HG02973 (cell line): ENCODE measurements around the gene GRID1.

Experiments
- ATAC-seq: cut with Tn5 transposase; IDR thresholded peaks from one replicate; pipeline ENCODE4 v1.9.1; 2021; ENCODE audit warnings: moderate library complexity; ENCODE audit not compliant: unreplicated experiment

GRID1 gene

DNA sequence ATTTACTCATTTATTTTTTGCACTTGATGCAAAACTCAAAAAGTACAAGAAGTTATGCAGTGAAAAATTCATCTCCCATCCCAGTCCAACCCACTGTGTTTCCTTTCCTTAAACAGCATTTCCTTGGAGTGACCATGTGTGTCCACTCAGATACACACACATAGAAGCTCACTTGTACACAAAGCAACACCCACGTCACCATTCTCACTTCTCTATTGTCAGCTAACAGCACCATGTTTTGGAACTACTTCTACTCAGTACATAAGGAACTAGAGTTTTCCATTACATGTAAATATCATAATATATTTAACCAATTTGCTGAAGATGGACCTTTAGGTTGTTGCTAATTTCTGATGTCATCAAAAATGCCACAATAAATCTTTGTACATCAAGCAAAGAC is 167.6 kb downstream of the GRID1 start:
- ATAC-seq: no peak

DNA sequence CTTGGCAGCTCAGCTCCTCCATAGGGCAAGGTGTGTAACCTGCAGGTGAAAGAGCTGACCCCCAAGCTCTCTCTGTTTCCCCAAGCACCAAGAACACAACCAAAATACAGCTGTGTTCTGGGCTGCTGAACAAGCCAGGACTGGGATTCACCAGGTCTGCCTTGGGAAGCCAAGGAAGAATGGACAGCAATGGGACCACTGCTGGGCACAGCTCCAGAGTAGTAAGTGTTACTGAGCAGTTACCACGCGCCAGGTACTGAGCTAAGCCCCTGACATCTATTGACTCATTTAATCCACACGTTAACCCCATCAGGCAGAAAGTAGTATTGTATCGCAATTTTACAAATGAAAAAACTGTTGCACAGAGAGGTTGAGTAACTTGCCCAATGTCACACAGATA is 168.3 kb downstream of the GRID1 start:
- ATAC-seq: no peak

- no peak for ATAC-seq
These were observed 169.3 kb downstream of the GRID1 start for GRCh38 chr10:86197166-86197790.

GRCh38 chr10:86195521-86196157 is 171.0 kb downstream of the GRID1 start:
- ATAC-seq: no peak

DNA sequence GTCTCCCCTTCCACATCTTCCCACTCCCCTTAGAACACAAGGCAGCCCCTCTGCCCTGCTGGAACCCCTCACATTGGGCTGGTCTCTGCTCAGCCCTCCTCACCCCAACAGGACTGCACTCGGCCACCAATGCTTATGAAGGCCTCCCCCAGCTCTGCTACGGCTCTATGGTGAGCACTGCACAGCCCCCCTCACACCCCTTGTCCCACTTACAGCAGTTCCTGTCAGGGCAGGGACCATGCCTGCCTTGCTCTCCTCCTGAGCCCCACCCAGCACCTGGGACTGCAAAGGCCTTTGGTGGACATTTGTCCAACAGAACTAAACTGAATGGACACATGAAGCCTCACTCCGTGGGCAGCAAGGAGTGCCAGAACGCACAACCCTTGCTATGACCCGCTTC is 171.9 kb downstream of the GRID1 start:
- no peak for ATAC-seq

DNA sequence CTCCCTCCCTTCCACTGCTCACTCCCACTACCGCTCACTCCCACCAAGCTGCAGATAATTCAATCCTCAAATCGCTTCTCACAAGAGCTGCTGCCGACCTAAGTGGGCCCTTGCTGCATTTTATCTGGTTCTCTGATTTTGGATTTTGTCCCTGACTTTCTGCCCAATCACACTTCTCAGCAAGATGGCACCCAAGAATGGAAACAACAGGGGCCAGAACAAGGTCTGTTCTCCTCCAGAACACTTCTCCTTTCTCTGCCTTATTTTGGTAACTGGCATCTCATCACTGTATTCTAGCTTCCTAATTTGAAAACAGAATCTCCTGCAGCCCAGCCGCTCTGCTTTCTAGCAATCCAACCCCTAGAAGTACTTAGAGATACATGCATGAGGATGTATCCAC is 172.8 kb downstream of the GRID1 start:
- ATAC-seq: no peak

DNA sequence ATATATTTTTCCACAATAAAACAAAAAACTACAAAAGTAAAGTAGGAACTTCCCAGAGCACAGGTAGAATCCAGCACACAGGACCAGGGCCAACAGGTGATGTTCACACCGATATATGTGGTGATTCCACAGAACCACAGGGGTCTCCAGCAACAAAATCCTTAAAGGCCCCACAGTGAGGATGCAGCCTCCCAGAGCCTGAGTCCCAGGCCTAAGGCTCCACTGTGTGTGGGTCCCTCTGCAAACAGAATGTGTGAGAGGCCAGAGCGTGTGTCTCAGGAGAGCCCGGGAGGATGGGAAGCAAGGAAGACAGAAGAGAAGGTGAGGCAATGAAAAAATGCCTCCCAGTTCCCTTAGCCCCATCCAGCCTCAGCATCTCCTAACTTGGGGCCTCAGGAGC is 173.9 kb downstream of the GRID1 start:
- no peak for ATAC-seq

DNA sequence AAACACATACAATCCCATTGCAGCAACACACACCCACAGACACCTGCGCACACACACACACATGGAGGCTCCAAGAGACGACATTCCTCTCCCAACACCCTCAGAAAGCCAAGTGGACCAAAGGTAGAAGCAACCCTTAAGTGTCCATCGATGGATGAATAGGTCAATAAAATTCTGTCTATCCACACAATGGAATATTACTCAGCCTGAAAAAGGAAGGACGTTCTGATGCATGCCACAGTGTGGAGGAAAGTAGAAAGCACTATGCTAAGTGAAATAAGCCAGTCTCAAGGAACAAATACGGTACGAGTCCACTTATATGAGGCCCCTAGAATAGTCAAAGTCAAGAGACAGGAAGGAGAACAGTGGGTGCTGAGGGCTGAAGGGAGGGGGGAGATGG is 174.4 kb downstream of the GRID1 start:
- no peak for ATAC-seq

- no peak for ATAC-seq
These were observed 174.9 kb downstream of the GRID1 start for GRCh38 chr10:86191686-86192085.

DNA sequence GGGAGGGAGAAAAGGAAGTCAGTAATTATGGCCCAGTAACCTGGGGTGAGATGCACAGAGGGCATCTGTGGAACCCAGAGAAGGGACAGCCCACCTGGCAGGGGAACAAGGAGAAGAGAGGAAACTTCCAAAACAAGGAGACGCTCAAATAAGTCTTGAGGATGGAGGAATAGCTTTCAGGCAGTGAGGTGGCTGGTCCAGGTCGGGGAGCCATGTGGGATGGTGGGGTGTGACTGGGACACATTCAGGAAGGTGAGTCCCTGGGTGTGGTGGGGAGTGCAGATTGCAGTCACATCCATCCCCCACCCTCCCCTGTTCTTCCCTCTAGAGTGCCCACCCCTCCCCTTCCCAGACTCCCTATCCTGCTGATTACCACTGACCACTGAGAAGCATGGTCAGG is 175.4 kb downstream of the GRID1 start:
- ATAC-seq: no peak

- ATAC-seq: no peak
These were observed 176.3 kb downstream of the GRID1 start for GRCh38 chr10:86190291-86190690.

DNA sequence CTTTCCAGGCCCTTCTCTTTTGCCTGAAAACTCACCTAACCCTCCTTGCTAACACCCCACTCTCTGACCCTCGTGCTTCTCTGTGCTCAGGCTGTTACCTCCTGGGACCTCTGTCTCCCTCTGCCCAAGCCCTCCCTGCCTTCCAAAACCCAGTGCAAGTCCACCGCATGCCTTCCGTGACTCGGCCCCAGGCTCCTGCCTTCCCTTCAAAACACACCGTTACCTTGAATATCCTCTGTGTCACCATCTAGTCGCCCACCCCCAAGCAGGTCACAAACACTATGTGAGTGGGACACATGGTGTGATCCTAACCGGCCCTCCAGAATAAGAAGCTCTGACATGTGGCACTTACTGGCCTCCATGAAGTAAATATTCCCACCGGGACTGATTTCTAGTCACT is 176.7 kb downstream of the GRID1 start:
- no peak for ATAC-seq

DNA sequence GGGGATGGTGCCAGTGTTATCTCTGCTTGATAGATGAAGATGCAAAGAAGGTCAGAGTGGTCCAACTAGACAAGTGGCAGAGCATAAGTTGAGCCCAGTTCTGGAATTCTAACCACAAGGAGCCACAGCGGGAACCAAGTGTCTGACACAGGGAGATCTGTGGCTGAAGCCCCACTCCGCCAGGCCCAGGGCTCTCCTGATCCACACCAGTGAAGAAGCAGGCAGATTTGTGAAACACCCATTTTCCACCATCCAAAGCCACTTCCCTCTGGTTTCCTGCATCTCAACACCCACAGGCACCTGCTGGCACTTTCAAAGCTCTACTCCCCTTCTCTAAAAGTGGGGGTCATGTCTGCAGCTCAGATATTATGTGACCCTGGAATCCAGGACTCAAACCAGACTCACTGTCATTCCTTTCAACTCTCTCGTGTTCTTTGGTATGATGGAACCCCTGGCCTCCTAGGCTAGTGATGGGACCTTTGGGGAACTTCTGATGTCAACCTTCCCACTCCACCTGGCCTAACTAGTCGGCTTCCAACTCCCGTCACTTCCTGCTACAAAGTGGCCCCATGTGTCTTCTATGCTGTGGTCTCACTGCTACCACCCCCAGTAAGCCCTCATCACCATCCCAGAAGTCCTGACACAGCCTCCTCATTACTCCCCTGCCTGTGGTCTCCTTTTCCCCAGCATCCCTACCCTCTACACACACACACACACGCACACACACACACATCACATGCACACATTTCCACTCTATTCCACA is 177.6 kb downstream of the GRID1 start:
- ATAC-seq: no peak

DNA sequence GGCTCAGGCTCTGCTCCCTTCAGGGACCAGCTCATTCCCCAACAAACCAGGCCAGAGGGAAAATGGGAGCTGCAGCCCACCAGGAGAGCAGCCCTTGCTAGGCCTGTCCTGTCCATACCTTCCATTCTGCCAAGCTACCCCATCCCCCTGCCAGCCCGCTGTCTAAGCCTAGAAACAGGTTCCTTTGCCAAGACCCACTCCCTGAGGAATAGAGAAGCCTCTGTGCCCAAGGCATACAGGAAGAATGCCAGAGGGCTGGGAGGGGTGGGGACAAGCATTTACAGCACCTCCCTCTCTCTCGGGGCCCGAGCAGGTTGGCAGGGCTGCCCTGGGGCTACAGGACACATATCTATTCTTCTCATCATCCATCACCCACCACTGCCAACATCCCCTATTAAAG is 178.3 kb downstream of the GRID1 start:
- ATAC-seq: no peak

DNA sequence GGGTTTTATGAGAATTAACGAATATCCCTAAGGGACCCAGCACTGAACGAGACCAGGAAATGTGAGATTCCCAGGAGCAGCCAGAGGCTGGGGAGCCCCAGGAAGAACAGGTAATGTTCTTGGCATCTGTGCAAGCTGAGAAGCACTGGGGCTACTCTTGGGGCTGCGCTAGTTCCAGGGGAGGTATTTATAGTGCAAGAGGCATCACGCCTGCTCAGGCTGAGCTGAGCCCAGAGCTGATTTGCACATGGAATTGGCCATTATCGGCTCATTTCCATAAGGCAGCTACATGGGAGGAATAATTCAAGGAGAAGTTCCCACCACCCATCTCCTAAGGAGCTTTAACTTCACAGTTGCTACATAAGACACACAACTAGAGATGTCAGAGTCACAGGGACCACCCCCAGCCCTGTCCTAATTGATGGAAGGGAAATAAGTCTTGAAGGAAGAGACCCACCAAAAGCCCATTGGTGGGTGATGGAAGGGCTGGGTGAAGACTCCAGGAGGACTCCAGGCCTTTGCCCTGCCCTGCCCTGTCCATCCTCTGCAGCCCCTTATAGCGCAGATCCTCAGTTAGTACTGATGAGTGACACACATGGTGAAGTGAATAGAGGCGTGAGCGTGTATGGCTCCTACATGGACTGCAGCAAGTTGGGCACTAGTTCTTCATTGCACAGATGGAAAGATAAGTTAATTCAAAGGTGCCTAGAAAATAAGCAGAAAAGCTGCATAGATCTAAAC is 178.9 kb downstream of the GRID1 start:
- no peak for ATAC-seq

- no peak for ATAC-seq
These were observed 180.0 kb downstream of the GRID1 start for GRCh38 chr10:86186633-86187032.

DNA sequence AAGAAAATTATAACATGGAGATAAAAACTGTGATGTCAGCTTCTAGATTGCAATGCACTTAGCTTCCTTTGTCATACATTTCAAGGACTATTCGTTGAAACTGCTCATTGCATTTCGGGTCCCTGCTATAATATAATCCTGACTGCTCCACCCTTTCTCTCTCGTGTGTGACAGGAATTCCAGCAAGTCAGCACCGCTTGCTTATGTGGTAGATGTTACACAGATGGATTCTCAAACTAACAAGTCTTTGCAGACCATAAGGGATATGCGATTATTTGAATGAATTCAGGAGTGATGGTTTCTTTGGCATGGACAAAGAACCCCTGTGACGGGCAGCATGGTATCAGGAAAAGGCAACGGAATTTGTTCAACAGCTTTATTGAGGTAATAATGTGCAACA is 184.0 kb downstream of the GRID1 start:
- ATAC-seq: no peak

DNA sequence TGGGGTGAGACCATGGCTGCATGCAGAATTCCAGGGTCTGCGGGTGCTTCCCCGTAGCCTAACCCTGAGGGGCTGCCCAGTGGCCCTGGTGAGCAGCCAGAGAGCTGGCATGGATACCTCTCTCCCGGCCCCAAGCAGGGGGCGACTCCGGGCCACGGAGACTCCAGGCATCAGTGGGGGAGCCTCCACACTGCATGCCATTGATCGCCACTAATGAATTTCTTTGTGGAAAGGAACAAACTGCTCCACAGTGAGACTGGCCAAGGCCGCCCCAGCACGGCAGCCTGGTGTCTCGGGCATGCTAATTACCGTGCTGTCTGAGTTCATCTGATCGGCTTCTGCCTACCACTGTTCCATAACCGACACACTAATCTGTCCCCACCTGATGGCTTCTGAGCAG is 184.4 kb downstream of the GRID1 start:
- ATAC-seq: no peak

GRCh38 chr10:86180861-86181260 is 185.7 kb downstream of the GRID1 start:
- ATAC-seq: no peak

GRCh38 chr10:86179961-86180360 is 186.6 kb downstream of the GRID1 start:
- no peak for ATAC-seq

DNA sequence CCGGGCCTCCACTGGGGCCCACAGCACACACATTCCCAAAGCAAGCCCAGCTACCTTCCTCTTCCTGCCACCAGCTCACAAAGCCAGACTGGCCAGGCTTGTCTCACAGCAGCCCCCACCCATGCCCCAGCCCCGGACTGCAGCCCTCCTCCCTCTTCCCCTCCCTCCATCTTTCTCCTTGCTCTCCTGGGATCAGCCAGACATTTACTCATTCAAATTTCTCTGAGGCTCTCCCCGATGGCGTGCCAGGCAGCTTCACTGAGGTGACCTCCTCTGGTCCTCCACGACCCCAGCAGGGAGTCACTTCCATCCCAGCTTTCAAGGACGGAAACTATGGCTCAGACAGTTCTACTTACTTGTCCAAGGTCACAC is 187.5 kb downstream of the GRID1 start:
- no peak for ATAC-seq
